Right cardiac atrium (tissue), 5 donors: ENCODE data around the gene CNR2. TPM values are rescaled to one million over a fixed set of nuclear protein-coding genes. Genes with fewer than 3 reads are reported as not detected.
"Not testable (repeated sequence)": the region's sequence is repeated elsewhere in the genome, so short reads cannot be mapped to it uniquely, and the experiment has no call there.

ENCODE experiments used
- ATAC-seq, 2 donors: fragments of 200-7000 bp; cut with Tn5 transposase; one replicate each; pipeline versions ENCODE4 v1.8.0 to v1.9.1; 2020; ENCODE audit warnings: moderate library complexity in 2 of 2, mild to moderate bottlenecking in 1 of 2
- DNase-seq, 3 donors: peaks; one replicate each; pipeline ENCODE4 v3.0.0-alpha.2; 2020
- H3K27ac ChIP-seq: one replicate; pipeline ENCODE4 v1.5.1; 2013; ENCODE audit warnings: mild to moderate bottlenecking, low read length, control low read depth, moderate library complexity
- H3K27me3 ChIP-seq: one replicate; pipeline ENCODE4 v1.6.1; 2013; ENCODE audit not compliant: control insufficient read depth, insufficient read depth
- H3K4me1 ChIP-seq: one replicate; pipeline ENCODE4 v1.6.1; 2013; ENCODE audit warnings: low read length; ENCODE audit not compliant: control insufficient read depth, insufficient read depth
- H3K4me3 ChIP-seq: one replicate; pipeline ENCODE4 v1.5.1; 2013; ENCODE audit warnings: low read length, control low read depth
- H3K9me3 ChIP-seq: one replicate; pipeline ENCODE4 v1.6.1; 2013; ENCODE audit warnings: low read length; ENCODE audit not compliant: control insufficient read depth
- WGBS: extraction: QIAGEN DNeasy Blood & Tissue Kit; methylation state at CpG from one replicate; pipeline ENCODE4 v1.1.7; 2013; 5-methylcytosine and 5-hydroxymethylcytosine counted together
- intact Hi-C, 4 donors: fragments of 100-400 bp; cut with DNase I; formaldehyde crosslinking; loops; one replicate each; pipeline versions ENCODE4 v1.11.0 to v1.14.0; 2022 to 2023
- long read RNA-seq, 4 donors: library from polyadenylated mRNA; unstranded; transcript quantifications; one replicate each; pipeline ENCODE4 v2.0.0, GENCODE V29; 2020 to 2021
- polyA plus RNA-seq: library from polyadenylated mRNA; stranded (reverse); fragments of 200-250 nt; gene quantifications from one replicate; pipeline ENCODE4 v1.2.3, GENCODE V29; 2013
- total RNA-seq, 4 donors: library from RNA; stranded (reverse); fragmentation: NEBNext Ultra II Directional; extraction: Animal tissue kit (Norgen Biotek cat#: 25700); gene quantifications; one replicate each; pipeline ENCODE4 v1.2.1, GENCODE V29; 2021
- donor health status: healthy with polysubstance abuse.
- donor health status: DM: no; HTN: yes; CAD: no.
- donor health status: DM: no; HTN: no; CAD: no.
- donor health status: DM: no; HTN: yes; CAD: no; lungs with severe emphysema.
- donor health status: DM: yes; HTN: yes; CAD: no.

CNR2 gene
- total RNA-seq (not detected), polyA plus RNA-seq (not detected)
- long read RNA-seq, donor 1: 0 reads
- long read RNA-seq, donor 2: 0 reads
- long read RNA-seq, donor 3: 0 reads
- long read RNA-seq, donor 4: 0 reads

DNA sequence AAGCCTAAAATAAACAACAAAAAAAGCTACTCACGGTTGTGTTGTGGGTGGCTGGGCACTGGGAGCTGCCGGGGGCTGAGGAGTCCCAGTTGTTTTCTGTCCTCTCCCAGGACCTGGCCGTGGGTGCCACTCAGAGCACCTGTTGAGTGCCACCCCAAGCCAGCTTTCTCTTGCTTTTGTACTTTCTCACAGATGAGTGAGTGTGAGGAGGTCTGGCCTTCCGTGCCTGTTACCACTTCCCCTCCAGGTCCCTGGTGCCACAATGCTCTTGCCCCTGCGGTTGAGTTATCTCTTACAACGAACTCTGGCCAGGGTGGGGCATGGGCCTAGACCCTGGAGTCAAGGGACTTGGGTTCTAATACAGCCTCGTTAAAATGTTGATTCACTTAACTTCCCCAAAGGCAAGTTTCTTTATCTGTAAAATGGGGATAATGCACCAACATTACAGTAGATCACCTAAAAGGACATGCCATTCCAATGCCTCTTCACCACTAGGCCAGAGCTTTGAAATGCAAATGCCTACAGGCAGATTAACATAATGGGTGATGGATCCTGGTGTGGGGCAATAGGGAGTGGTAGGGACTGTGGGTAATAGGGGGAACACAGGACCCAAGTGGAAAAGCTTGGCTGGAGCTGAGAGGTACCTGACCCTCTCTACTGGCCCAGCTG, at the start of gene CNR2:
Gene CNR2, minus strand, starts transcription at position 151 of the 669 bp plus-strand sequence. CDS start 37,745 bp downstream, outside the sequence.
- intact Hi-C loops: loop anchor here in 2 of 4 donors (10.0 kb wide), 1 partner anchor 139 kb away; the partner anchor contains the start of gene PITHD1 (in 2 of the 2)
- H3K4me1 ChIP-seq: no peaks in the 10 kb centered on the region
- DNase-seq (no peak), ATAC-seq (no peak)
- no peak within 1 kb of the TSS for H3K27ac ChIP-seq
- 65% methylated on average over 7 of the region's 7 CpGs for WGBS
- no peak within 1 kb of the TSS for H3K4me3 ChIP-seq
- no peaks in the 10 kb centered on the region for H3K9me3 ChIP-seq
- H3K27me3 ChIP-seq: no peaks in the 10 kb centered on the region

DNA sequence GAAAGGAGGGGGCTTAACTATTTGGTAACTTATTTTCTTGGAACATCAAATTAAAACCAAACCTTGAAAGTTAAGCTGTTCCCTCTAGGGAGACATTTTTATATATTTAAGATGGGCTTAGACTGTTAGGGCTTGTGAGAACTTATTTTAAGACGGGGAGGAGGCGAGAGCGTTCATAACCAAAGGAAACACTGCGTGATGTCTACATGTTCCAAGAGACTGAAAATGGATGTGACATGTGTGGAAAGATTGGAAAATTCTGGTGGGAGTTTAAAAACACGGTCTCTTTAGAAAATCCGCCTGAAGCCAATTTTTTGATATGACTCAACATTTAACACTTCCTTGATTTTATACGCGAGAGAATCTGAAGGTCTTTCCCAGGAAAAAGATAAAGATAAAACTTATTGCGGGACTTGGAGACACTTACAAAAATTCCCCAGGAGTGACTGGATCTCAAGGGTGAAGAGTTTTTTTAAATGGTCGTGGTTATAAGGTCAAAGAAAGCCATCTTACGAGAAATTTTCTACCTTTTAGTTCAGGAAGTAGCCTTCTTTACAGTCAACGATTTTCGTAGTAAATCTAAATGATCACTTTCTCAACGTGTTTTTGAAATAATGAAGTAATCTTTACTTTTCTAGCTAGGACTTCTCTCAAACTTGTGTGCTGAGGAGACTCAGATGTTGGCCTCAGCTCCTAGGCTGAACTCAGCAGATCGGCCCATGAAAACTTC, 47.3 kb upstream of the CNR2 start:
- ATAC-seq (peak in 1 of 2 donors; percentile 7), DNase-seq (no peak)
- Histone ChIP-seq H3K9me3 (no peaks in the 10 kb centered on the region), H3K27me3 (no peaks in the 10 kb centered on the region), H3K4me3 (peak overlapping the region; percentile 75), H3K4me1 (no peaks in the 10 kb centered on the region), H3K27ac (peak overlapping the region; percentile 98)
- intact Hi-C loops: no loop called here
- WGBS: under 1% methylated on average over 15 of the region's 15 CpGs

DNA sequence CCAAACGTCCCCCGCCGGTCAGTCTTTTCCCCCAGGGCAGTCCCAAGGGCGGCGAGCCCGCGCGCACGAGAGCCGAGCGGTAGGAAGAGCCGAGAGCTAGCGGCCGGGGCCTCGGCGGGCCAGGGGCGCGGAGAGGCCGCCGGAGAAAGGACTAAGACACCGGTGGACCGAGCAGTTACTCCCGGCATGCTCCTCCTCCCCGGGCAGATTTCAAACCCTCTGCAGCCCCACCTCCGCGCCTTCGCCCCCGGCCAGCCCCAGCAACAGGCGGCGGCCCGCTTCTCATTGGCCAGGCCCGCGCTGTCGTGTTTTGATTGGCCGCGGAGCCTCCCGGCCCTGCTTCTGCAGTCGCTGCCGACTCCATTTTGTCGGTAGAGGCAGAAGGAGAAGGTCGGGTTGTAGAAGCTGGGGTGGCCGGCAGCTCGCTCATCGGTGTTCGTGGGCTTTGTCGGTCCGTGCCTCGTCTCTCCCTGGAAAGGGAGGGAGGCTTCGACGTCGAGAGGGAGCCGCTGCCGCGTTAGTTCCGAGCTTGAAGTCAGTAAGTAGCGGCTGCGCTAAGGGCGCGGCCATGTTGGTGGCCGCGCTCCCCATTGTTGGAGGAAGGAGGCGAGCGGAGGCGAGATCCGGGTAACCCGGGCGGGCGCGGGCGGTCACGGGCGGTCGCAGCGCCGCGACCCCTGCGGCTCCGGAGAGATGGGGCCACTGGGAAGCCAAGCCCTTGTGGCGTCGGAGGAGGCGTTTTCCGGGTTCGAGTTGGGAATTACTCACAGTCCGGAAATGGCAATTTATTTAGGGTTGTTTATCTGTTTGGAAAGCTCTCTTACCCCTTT, 46.5 kb upstream of the CNR2 start, which contains the start of gene PNRC2:
Gene PNRC2, plus strand, starts transcription at position 368 of the 830 bp plus-strand sequence. CDS start 1,630 bp downstream, outside the sequence.
- Histone ChIP-seq H3K27ac (peak within 1 kb of the TSS; percentile 98), H3K4me3 (peak within 1 kb of the TSS; percentile 75), H3K9me3 (no peaks in the 10 kb centered on the region), H3K4me1 (peaks cover 2% of the 10 kb centered on the region), H3K27me3 (no peaks in the 10 kb centered on the region)
- DNase-seq: peak; percentile 96 to 98 (median 98)
- under 1% methylated on average over 84 of the region's 84 CpGs for WGBS
- intact Hi-C loops: loop anchor here in 2 of 4 donors (5.0 to 10.0 kb wide), 2 partner anchors 65 to 68 kb away; no protein-coding TSS in a partner anchor
- ATAC-seq: peak; percentile 98 to 99

DNA sequence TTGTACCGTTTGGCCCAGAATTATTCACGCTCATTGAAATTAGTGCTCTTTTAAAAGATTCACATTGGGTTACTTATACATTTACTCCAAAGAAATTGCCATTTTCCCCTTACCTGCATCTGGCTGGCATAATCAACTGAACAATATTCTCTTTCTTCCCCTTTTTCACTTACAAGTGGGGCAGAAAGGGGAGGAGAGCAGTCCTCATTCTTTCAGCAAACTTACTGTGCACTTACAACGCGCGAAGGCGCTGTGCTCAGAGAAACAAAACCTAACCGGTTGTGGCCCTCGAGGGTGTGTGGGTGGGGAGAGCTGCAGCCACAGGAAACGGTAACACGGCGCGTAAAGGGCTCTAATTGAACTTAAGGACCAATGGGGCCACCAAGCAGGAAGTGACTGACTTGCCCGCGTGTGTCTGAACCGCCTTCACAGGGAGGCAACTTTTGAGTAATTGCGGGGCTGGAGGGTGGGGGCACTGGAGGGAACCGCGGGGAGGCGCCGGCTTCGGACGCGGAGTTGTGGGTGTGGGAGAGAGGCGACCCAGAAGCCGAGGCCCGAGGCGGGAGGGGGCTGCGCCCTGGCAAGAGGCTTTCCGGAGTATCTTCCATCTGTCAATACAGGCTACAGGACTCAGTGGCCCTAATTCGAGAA, 45.8 kb upstream of the CNR2 start:
- Histone ChIP-seq H3K27me3 (no peaks in the 10 kb centered on the region), H3K4me3 (peak overlapping the region; percentile 75), H3K4me1 (peaks cover 2% of the 10 kb centered on the region), H3K9me3 (no peaks in the 10 kb centered on the region), H3K27ac (peak overlapping the region; percentile 78)
- peak; percentile 84 to 87 for ATAC-seq
- WGBS: 2% methylated on average over 30 of the region's 30 CpGs
- DNase-seq: peak; percentile 85 to 92 (median 90)
- intact Hi-C loops: loop anchor here in 2 of 4 donors (5.0 to 10.0 kb wide), 2 partner anchors 66 to 68 kb away; no protein-coding TSS in a partner anchor

DNA sequence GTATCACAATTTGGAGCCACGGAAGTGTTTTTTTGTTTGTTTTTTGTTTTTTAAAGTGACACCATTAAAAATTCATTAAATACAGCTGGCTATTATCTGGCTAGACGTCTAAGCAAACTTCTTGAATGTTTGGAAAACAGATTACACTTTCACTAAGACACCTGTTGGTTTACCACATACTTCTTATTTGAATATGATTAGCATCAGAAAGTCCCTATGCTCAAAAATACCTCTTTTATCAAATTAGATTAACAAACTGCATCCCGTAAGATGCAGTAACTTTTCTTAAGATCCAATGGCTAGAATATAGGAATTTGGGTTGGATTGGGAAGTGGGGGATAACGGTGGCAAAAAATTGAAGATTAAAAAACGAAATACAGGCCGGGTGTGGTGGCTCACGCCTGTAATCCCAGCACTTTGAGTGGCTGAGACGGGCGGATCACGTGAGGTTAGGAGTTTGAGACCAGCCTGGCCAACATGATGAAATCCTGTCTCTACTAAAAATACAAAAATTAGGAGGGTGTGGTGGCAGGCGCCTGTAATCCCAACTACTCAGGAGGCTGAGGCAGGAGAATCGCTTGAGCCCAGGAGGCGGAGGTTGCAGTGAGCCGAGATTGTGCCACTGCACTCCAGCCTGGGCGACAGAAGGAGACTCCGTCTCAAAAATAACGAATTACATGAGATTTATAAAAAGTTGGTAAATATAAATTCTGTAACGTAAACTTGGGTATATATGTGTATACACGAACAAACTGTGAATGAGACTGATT, 45.1 kb upstream of the CNR2 start:
- not testable (repeated sequence) for H3K9me3 ChIP-seq, DNase-seq, H3K27me3 ChIP-seq, ATAC-seq, H3K4me1 ChIP-seq
- 62% methylated on average over 19 of the region's 19 CpGs for WGBS
- intact Hi-C loops: loop anchor here in 2 of 4 donors (5.0 to 10.0 kb wide), 2 partner anchors 67 to 69 kb away; no protein-coding TSS in a partner anchor
- Histone ChIP-seq H3K27ac (peak overlapping the region; percentile 54), H3K4me3 (peak overlapping the region; percentile 75)

DNA sequence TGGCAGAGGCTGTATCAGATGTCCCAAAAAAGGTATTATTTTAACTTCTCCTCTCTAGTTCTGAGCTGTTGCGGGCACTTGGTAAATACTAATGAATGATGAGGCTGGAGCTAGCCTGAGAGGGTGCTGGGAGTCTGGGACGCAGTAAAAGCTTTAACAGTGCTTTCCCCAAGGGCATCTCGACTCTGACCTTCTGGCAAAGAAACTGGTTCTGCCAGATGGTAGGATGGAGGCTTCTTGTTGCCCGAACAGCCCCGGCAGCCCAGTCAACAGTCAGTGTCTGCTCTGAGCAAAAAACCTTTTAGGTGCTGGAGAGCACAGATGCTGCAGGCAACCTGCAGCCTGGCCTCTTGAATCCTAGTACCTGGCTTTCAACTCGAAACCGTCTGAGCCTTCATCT, 43.9 kb upstream of the CNR2 start:
- Histone ChIP-seq H3K27me3 (no peaks in the 10 kb centered on the region), H3K27ac (no peak overlapping the region), H3K4me3 (no peak overlapping the region), H3K9me3 (no peaks in the 10 kb centered on the region), H3K4me1 (peaks cover 2% of the 10 kb centered on the region)
- ATAC-seq: no peak
- intact Hi-C loops: loop anchor here in 2 of 4 donors (5.0 to 10.0 kb wide), 2 partner anchors 68 to 70 kb away; no protein-coding TSS in a partner anchor
- 70% methylated on average over 7 of the region's 7 CpGs for WGBS
- DNase-seq: no peak

DNA sequence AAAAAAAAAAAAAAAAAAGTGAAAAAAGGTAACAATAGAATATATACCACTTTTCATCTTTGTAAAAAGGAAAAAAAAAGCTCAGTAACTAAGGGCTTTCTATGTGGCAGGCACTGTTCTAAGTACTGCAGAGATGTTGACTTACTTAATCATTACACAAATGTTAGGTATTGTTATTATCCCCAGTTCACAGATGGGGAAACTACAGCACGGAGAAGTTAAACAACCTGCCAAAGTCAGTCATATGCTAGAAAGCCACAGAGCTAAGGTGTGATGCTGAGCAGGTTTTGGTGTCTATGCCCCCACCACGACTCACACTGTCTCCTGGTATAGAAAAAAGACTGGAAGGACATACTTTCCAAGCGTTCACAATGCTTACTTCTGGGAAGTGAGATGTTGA, 39.9 kb upstream of the CNR2 start:
- ATAC-seq (no peak), DNase-seq (no peak)
- Histone ChIP-seq H3K27ac (no peak overlapping the region), H3K4me1 (peaks cover 2% of the 10 kb centered on the region), H3K27me3 (no peaks in the 10 kb centered on the region), H3K4me3 (no peak overlapping the region), H3K9me3 (no peaks in the 10 kb centered on the region)
- WGBS: 83% methylated on average over 3 of the region's 3 CpGs
- intact Hi-C loops: loop anchor here in 1 of 4 donors (10.0 kb wide), 1 partner anchor 72 kb away; no protein-coding TSS in a partner anchor

DNA sequence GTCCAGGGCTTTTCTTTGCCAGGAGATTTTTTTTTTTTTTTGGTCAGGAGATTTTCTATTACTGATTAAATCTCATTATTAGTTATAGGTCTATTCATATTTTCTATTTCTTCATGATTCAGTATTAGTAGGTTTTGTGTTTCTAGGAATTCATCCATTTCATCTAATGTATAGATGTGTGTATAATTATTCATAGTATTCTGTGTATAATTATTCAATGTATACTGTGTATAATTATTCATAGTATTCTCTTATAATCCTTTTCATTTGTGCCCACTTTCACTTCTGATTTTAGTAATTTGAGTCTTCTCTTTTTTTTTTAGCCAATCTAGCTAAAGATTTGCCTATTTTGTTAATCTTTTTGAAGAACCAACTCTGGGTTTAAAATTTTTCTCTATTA, 34.2 kb upstream of the CNR2 start:
- no peaks in the 10 kb centered on the region for H3K27me3 ChIP-seq
- no peak overlapping the region for H3K27ac ChIP-seq
- ATAC-seq (no peak), DNase-seq (no peak)
- H3K4me3 ChIP-seq: no peak overlapping the region
- H3K9me3 ChIP-seq: no peaks in the 10 kb centered on the region
- intact Hi-C loops: no loop called here
- no peaks in the 10 kb centered on the region for H3K4me1 ChIP-seq

DNA sequence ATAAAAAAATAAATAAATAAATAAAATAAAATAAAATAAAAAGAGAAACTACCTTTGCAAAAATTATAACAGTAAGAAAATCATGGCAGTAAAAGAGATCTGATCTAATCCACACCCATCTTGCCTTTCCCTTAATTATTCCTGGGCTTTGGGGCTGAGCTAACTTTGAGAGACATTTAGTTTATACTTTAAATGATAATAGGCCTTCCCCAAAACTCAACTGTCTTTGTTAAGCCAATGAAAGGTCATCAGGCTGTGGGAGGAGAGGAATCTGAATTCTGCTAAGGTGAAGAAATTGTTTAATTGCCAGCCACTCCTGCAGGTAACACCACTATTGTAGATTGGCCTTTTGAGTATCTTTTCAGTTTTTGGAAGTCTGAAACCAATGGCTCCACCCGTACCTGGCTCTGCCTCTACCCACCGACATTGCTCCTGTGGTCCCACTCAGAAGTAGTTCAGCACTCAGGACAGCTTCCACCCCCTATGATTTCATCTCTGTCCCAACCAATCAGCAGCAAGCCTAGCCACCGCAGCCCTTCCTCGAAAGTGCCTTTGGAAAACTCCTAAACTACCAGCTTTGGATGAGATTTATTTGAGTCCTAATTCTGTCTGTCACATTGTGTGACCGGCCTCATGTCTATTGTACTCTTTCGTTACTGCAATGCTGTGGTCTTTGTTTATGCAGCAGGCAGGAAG, 23.5 kb upstream of the CNR2 start:
- Histone ChIP-seq H3K27me3 (no peaks in the 10 kb centered on the region), H3K4me3 (no peak overlapping the region), H3K4me1 (no peaks in the 10 kb centered on the region), H3K27ac (no peak overlapping the region), H3K9me3 (no peaks in the 10 kb centered on the region)
- ATAC-seq (no peak), DNase-seq (no peak)
- intact Hi-C loops: no loop called here
- 48% methylated on average over 6 of the region's 6 CpGs for WGBS
